H9 (cell line): ENCODE data around the gene ZNF488. TPM values are rescaled to one million over a fixed set of nuclear protein-coding genes. Genes with fewer than 3 reads are reported as not detected.
A peak's percentile ranks its signal among the peaks of the same experiment; 100 is the strongest.

Experiments used
- DNase-seq: peaks from one replicate; pipeline ENCODE4 v3.0.0-alpha.2; 2017
- H2AFZ ChIP-seq: one replicate; pipeline ENCODE4 v1.6.1; 2013; ENCODE audit warnings: mild to moderate bottlenecking, low read length, control low read depth, moderate library complexity
- H2AK5ac ChIP-seq: 2 replicates; pipeline ENCODE4 v1.6.1; 2013; ENCODE audit warnings: low read length, control low read depth, mixed read lengths; ENCODE audit not compliant: insufficient read length
- H2BK120ac ChIP-seq: one replicate; pipeline ENCODE4 v1.6.1; 2013; ENCODE audit warnings: low read depth, mild to moderate bottlenecking, low read length, control low read depth, inconsistent platforms; ENCODE audit not compliant: poor library complexity, severe bottlenecking
- H2BK12ac ChIP-seq: 2 replicates; pipeline ENCODE4 v1.6.1; 2013; ENCODE audit warnings: low read length, control low read depth, mixed read lengths, low read depth; ENCODE audit not compliant: insufficient read length
- H2BK15ac ChIP-seq: 2 replicates; pipeline ENCODE4 v1.6.1; 2013; ENCODE audit warnings: low read depth, low read length, control low read depth
- H2BK20ac ChIP-seq: one replicate; pipeline ENCODE4 v1.6.1; 2013; ENCODE audit warnings: low read depth, mild to moderate bottlenecking, low read length, control low read depth, inconsistent platforms; ENCODE audit not compliant: poor library complexity, severe bottlenecking
- H2BK5ac ChIP-seq: 2 replicates; pipeline ENCODE4 v1.6.1; 2013; ENCODE audit warnings: low read length, control low read depth, mixed read lengths; ENCODE audit not compliant: insufficient read length
- H3K14ac ChIP-seq: 2 replicates; pipeline ENCODE4 v1.6.1; 2013; ENCODE audit warnings: low read length, control low read depth; ENCODE audit not compliant: insufficient read depth
- H3K18ac ChIP-seq: 2 replicates; pipeline ENCODE4 v1.6.1; 2013; ENCODE audit warnings: low read depth, mild to moderate bottlenecking, mixed read lengths, low read length, control low read depth; ENCODE audit not compliant: insufficient read length
- H3K23ac ChIP-seq: 2 replicates; pipeline ENCODE4 v1.6.1; 2013; ENCODE audit warnings: low read length, control low read depth, mixed read lengths, low read depth; ENCODE audit not compliant: insufficient read length
- H3K23me2 ChIP-seq: 2 replicates; pipeline ENCODE4 v1.6.1; 2013; ENCODE audit warnings: low read depth, mild to moderate bottlenecking, mixed read lengths, low read length, control low read depth; ENCODE audit not compliant: insufficient read length, poor library complexity, severe bottlenecking
- H3K27ac ChIP-seq: 2 replicates; pipeline ENCODE4 v1.5.1; 2013; ENCODE audit warnings: low read length, control low read depth, mixed read lengths, low read depth; ENCODE audit not compliant: insufficient read length
- H3K27me3 ChIP-seq: 2 replicates; pipeline ENCODE4 v1.6.1; 2013; ENCODE audit warnings: low read length, control low read depth, inconsistent platforms; ENCODE audit not compliant: insufficient read depth
- H3K4ac ChIP-seq: 2 replicates; pipeline ENCODE4 v1.6.1; 2013; ENCODE audit warnings: low read depth, mild to moderate bottlenecking, control low read depth, inconsistent platforms, low read length, moderate library complexity
- H3K4me1 ChIP-seq: 2 replicates; pipeline ENCODE4 v1.6.1; 2013; ENCODE audit warnings: low read length, control low read depth, inconsistent platforms; ENCODE audit not compliant: insufficient read depth
- H3K4me2 ChIP-seq: 2 replicates; pipeline ENCODE4 v1.6.1; 2013; ENCODE audit warnings: low read length, control low read depth, mixed read lengths; ENCODE audit not compliant: insufficient read length, insufficient read depth
- H3K56ac ChIP-seq: 2 replicates; pipeline ENCODE4 v1.6.1; 2013; ENCODE audit warnings: low read depth, mild to moderate bottlenecking, mixed read lengths, low read length, control low read depth; ENCODE audit not compliant: insufficient read length
- H3K79me1 ChIP-seq: 2 replicates; pipeline ENCODE4 v1.6.1; 2013; ENCODE audit warnings: low read depth, mild to moderate bottlenecking, moderate library complexity, low read length, control low read depth, inconsistent platforms; ENCODE audit not compliant: insufficient read depth, poor library complexity, severe bottlenecking
- H3K79me2 ChIP-seq: 2 replicates; pipeline ENCODE4 v1.6.1; 2013; ENCODE audit warnings: low read length, control low read depth, inconsistent platforms; ENCODE audit not compliant: insufficient read depth
- H3K9ac ChIP-seq: 2 replicates; pipeline ENCODE4 v1.6.1; 2013; ENCODE audit warnings: low read length, control low read depth, mixed read lengths; ENCODE audit not compliant: insufficient read length; ENCODE audit errors: extremely low read depth
- H3K9me3 ChIP-seq: one replicate; pipeline ENCODE4 v1.6.1; 2013; ENCODE audit warnings: low read depth, low read length, inconsistent platforms; ENCODE audit not compliant: control insufficient read depth
- H3T11ph ChIP-seq: one replicate; pipeline ENCODE4 v1.6.1; 2013; ENCODE audit warnings: mild to moderate bottlenecking, low read length, control low read depth, inconsistent platforms
- H4K20me1 ChIP-seq: one replicate; pipeline ENCODE4 v1.6.1; 2013; ENCODE audit not compliant: control insufficient read depth, insufficient read length, insufficient read depth
- H4K5ac ChIP-seq: 2 replicates; pipeline ENCODE4 v1.6.1; 2013; ENCODE audit warnings: low read depth, mild to moderate bottlenecking, mixed read lengths, low read length, control low read depth; ENCODE audit not compliant: insufficient read length
- H4K8ac ChIP-seq: replicated peaks from 2 replicates; pipeline ENCODE4 v1.6.1; 2013; ENCODE audit warnings: low read length, control low read depth, mixed read lengths, low read depth; ENCODE audit not compliant: insufficient read length
- H4K91ac ChIP-seq: 2 replicates; pipeline ENCODE4 v1.6.1; 2013; ENCODE audit warnings: low read depth, mild to moderate bottlenecking, moderate library complexity, mixed read lengths, low read length, control low read depth; ENCODE audit not compliant: insufficient read length
- H3K27ac Mint-ChIP-seq, 3 experiments: 2 replicates in 2 of 3; 3 replicates in 1 of 3; pipeline ENCODE4 v1.8.0; 2020 to 2021; ENCODE audit warnings: mixed read lengths in 3 of 3, mild to moderate bottlenecking in 1 of 3, moderate library complexity in 1 of 3
- H3K27me3 Mint-ChIP-seq: 2 replicates; pipeline ENCODE4 v1.8.0; 2021; ENCODE audit warnings: low read depth, mild to moderate bottlenecking, moderate library complexity, mixed read lengths
- H3K36me3 Mint-ChIP-seq, 3 experiments: 2 replicates in 2 of 3; 3 replicates in 1 of 3; pipeline ENCODE4 v1.8.0; 2020 to 2021; ENCODE audit warnings: low read depth in 3 of 3, mixed read lengths in 3 of 3; ENCODE audit not compliant: insufficient read depth in 1 of 3
- H3K4me1 Mint-ChIP-seq, 2 experiments: 2 replicates each; pipeline ENCODE4 v1.8.0; 2020; ENCODE audit warnings: mixed read lengths in 2 of 2
- H3K4me3 Mint-ChIP-seq, 2 experiments: 2 replicates in 1 of 2; 3 replicates in 1 of 2; pipeline ENCODE4 v1.8.0; 2020 to 2021; ENCODE audit warnings: mild to moderate bottlenecking in 2 of 2, mixed read lengths in 2 of 2, moderate library complexity in 1 of 2
- H3K9me3 Mint-ChIP-seq, 2 experiments: 2 replicates in 1 of 2; 3 replicates in 1 of 2; pipeline ENCODE4 v1.8.0; 2020; ENCODE audit warnings: mild to moderate bottlenecking in 2 of 2, mixed read lengths in 2 of 2, moderate library complexity in 1 of 2
- CTCF ChIP-seq: fragments of 200-600 bp; sonication (generic); conservative IDR thresholded peaks from 3 replicates; pipeline ENCODE4 v1.8.0; 2021; ENCODE audit warnings: antibody characterized with exemption, mild to moderate bottlenecking
- WGBS: extraction: QIAGEN DNeasy Blood & Tissue Kit; methylation state at CpG from one replicate; pipeline ENCODE4 v1.1.7; 2013; ENCODE audit warnings: missing lambda C conversion rate, low lambda C conversion rate, mixed read lengths; ENCODE audit not compliant: insufficient read length; ENCODE audit errors: extremely low coverage; 5-methylcytosine and 5-hydroxymethylcytosine counted together
- total RNA-seq: library from RNA; stranded (reverse); gene quantifications from 2 replicates; pipeline ENCODE4 v1.2.1, GENCODE V29; 2021

Gene ZNF488
- total RNA-seq, 1 experiment from 2014 or later = 2.9 TPM

- no peaks in the 10 kb centered on the region for H4K20me1 ChIP-seq
- H3T11ph ChIP-seq = no peak overlapping the region
- no peaks in the 10 kb centered on the region for H3K79me2 ChIP-seq
- H3K79me1 ChIP-seq = no peaks in the 10 kb centered on the region
- no peak overlapping the region for H2BK12ac ChIP-seq
- H3K18ac ChIP-seq = no peak overlapping the region
- no peaks in the 10 kb centered on the region for H3K9me3 ChIP-seq
- no CpG with 5 or more reads among the region's 10 CpGs for WGBS
- no peaks in the 10 kb centered on the region for H3K36me3 Mint-ChIP-seq
- peaks cover 23% of the 10 kb centered on the region for H3K27me3 Mint-ChIP-seq
- no peak overlapping the region for H3K4me2 ChIP-seq
- H3K56ac ChIP-seq = no peak overlapping the region
- H3K4me1 Mint-ChIP-seq = peaks cover 21 to 31% of the 10 kb centered on the region in 2 experiments
- no peak overlapping the region for H3K23ac ChIP-seq
- no peak overlapping the region for H2BK120ac ChIP-seq
- no peak overlapping the region for H4K5ac ChIP-seq
- no peak overlapping the region for H3K4ac ChIP-seq
- H3K23me2 ChIP-seq = no peaks in the 10 kb centered on the region
- H4K8ac ChIP-seq = no peak overlapping the region
- no peak overlapping the region for H2BK15ac ChIP-seq
- H2AFZ ChIP-seq = no peak overlapping the region
- no peak overlapping the region for H3K9ac ChIP-seq
- no peak overlapping the region for H2BK20ac ChIP-seq
- H3K9me3 Mint-ChIP-seq = no peaks in the 10 kb centered on the region
- no peak overlapping the region for H4K91ac ChIP-seq
- H3K27me3 ChIP-seq = no peaks in the 10 kb centered on the region
- no peak for TF ChIP-seq CTCF
- peak; percentile 8 for DNase-seq
- H3K4me1 ChIP-seq = peaks cover 6% of the 10 kb centered on the region; the same call in 1 of the 2 replicates
- no peak overlapping the region for H2BK5ac ChIP-seq
- H3K4me3 Mint-ChIP-seq = no peak overlapping the region
- no peak overlapping the region for H3K27ac Mint-ChIP-seq
- H3K14ac ChIP-seq = no peak overlapping the region
- no peak overlapping the region for H2AK5ac ChIP-seq
- no peak overlapping the region for H3K27ac ChIP-seq
Observed at GRCh38 chr10:47376522-47377220, 7.4 kb downstream of the ZNF488 start.
